LNCAP (cell line): ENCODE results near the gene HBP1.
A peak's percentile ranks its signal among the peaks of the same experiment; 100 is the strongest.

Source experiments
- CTCF ChIP-seq: fragments of 450-650 bp; IDR thresholded peaks from 2 replicates; pipeline ENCODE4 v1.5.1; 2017; ENCODE audit warnings: mild to moderate bottlenecking

HBP1 gene

GRCh38 chr7:107228291-107228690 is 59.5 kb downstream of the HBP1 start:
- TF ChIP-seq CTCF = no peak

GRCh38 chr7:107230334-107230733 is 61.5 kb downstream of the HBP1 start:
- TF ChIP-seq CTCF = no peak

- no peak for TF ChIP-seq CTCF
Observed at GRCh38 chr7:107232568-107233090, 63.8 kb downstream of the HBP1 start.

- TF ChIP-seq CTCF = peak; percentile 14; the same call in 1 of the 2 replicates
Observed at GRCh38 chr7:107233174-107233573, 64.4 kb downstream of the HBP1 start.

- no peak for TF ChIP-seq CTCF
Observed at GRCh38 chr7:107233981-107234380, 65.2 kb downstream of the HBP1 start.

- no peak for TF ChIP-seq CTCF
Observed at GRCh38 chr7:107234436-107234835, 65.6 kb downstream of the HBP1 start.

- TF ChIP-seq CTCF = no peak
Observed at GRCh38 chr7:107236862-107237261, 68.1 kb downstream of the HBP1 start.

GRCh38 chr7:107237451-107237850 is 68.6 kb downstream of the HBP1 start:
- no peak for TF ChIP-seq CTCF
